Measurements from ENCODE around the gene FIBCD1. TPM values are rescaled to one million over a fixed set of nuclear protein-coding genes. Genes with fewer than 3 reads are reported as not detected.
A peak's percentile ranks its signal among the peaks of the same experiment; 100 is the strongest.

The FIBCD1 gene
- total RNA-seq, 1 experiment from 2014 or later = 0.26 TPM

DNA sequence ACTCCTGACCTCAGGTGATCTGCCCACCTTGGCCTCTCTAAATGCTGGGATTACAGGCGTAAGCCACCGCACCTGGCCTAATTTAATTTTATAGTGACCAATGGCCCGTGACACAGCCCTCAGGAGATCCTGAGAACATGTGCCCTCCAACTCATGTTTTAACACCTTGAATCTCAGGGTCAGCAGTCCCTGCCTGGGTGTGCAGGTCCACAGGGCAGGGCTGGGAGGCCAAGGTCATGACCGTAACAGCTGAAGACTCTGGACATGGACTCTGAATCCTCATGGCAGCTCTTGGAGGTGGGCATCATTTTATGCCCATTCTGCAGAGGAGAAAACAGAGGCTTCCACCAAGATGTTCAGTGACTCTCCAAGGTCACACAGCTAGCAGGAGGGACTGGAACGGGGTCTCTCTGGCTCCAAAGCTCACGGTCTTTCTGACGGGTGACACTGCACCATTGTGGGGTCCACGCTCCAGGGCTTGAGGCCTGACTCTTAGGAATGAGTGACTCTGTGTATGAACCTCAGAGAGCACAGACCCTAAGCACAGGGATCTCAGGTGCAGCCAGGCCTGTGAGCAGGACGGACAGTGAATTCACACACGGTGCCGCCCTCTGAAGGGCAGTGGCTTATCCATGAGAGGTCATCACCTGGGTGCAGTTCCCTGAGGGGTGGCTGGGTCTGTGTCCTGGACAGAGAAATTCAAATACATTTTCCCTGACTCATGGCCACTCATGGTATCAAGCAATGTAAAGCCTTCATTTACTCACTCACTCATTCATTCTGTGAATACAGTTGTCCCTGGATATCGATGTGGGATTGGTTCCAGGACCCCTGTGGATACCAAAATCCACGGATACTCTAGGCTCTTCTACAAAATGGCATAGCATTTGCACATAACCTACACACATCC is 37.1 kb upstream of the FIBCD1 start:
- in situ Hi-C loops (cut with HindIII; ENCODE audit: low pct_unique_long_range_greater_than_20kb, low sequenced_read_pairs) = no loop called here
- no peak for DNase-seq (ENCODE audit: low read depth, low spot score)

DNA sequence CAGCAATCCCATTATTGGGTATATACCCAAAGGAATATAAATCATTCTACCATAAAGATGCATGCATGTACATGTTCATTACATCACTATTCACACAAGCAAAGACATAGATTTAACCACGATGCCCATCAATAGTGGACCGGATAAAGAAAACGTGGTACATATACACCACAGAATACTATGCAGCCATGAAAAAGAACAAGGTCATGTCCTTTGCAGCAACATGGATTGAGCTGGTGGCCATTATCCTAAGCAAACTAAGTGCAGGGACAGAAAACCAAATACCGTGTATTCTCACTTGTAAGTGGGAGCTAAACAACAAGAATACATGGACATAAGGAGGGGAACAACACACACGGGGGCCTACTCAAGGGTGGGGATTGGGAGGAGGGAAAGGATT is 36.1 kb upstream of the FIBCD1 start:
- DNase-seq (ENCODE audit: low read depth, low spot score) = no peak
- in situ Hi-C loops (cut with HindIII; ENCODE audit: low pct_unique_long_range_greater_than_20kb, low sequenced_read_pairs) = no loop called here

DNA sequence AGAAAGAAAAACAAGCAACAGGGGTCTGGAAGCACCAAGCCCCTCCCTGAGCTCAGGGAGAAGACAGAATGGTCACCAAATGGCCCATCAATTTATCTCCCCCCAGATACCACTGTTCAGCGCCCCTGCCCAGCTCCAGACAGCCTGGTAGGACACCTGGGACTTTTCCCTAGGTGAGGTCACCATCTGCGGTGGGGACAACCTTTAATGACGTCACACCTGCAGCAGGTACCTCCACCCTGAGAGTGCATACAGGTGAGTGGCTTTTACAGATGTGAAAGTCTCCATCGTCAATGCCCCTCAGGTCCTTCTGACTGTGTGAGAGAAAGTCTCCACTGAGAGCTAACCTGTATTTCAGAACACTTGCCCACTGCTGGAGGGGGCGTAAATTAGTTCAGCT is 35.6 kb upstream of the FIBCD1 start:
- in situ Hi-C loops (cut with HindIII; ENCODE audit: low pct_unique_long_range_greater_than_20kb, low sequenced_read_pairs) = no loop called here

DNA sequence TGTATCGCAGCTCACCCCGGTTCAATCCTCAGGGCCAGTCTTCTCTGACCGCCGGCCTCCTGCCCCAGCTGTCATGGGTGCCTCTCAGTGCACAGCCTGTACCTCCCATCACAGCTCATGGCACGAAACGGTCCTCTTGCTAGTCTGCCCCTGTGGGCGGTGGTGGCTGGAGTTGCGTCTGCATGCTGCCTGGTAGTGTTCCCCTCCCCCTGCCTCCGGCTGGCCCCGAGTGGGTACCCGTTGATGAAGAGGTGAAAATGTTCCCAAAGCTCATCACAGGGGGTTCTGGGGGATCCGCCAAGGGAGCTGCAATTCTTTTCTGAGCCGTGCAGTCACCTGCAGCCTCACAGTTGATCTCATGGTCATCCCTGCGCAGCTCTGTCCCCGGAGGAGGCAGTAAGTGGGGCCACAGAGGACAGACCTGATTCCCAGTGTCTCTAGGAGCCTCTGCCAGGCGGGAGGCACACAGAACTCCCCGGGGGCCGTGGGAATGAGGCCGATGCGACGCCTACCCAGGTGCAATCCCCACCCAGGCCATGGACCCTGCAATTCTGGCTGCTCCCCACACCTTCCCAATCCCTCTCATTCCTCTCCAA is 34.7 kb upstream of the FIBCD1 start:
- in situ Hi-C loops (cut with HindIII; ENCODE audit: low pct_unique_long_range_greater_than_20kb, low sequenced_read_pairs) = no loop called here
- DNase-seq (ENCODE audit: low read depth, low spot score) = no peak

More for the DNA sequence above, 35.6 kb upstream of the FIBCD1 start:
- no peak for DNase-seq (ENCODE audit: low read depth, low spot score)

DNA sequence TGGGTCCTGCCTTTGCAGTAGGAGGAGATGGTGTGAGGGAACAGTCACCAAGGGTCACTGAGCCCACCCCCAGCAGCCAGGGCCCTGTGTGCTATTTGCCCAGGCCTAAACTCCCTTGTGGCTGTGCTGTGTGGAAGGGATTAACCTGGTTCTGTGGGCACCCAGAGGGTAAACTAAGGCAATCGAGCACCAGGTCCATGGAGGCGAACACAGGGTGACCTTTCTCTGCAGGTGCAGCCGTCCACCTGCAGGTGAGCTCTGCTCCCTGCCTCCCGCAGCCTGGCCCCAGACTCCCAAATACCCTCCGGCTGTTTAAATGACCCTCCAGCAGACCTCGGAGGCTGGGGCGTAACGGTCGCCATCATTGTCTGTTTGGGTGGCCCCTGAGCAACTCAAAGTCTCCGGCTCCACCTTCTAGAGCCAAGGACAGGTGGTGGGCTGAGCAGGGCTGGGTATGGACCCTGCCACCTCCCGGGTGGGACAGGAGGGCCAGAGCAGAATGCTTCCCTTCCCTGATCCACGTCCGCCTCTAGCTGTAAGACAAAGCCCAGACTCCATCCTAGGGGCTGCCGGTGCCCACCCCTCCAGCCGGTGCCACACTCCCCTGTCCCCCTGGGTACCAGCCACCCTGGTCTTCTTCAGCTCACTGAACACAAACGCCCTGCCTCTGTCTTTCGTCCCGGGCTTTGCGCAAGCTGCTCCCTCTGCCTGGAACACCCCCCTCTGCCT is 34.1 kb upstream of the FIBCD1 start:
- in situ Hi-C loops (cut with HindIII; ENCODE audit: low pct_unique_long_range_greater_than_20kb, low sequenced_read_pairs) = no loop called here
- no peak for DNase-seq (ENCODE audit: low read depth, low spot score)

DNA sequence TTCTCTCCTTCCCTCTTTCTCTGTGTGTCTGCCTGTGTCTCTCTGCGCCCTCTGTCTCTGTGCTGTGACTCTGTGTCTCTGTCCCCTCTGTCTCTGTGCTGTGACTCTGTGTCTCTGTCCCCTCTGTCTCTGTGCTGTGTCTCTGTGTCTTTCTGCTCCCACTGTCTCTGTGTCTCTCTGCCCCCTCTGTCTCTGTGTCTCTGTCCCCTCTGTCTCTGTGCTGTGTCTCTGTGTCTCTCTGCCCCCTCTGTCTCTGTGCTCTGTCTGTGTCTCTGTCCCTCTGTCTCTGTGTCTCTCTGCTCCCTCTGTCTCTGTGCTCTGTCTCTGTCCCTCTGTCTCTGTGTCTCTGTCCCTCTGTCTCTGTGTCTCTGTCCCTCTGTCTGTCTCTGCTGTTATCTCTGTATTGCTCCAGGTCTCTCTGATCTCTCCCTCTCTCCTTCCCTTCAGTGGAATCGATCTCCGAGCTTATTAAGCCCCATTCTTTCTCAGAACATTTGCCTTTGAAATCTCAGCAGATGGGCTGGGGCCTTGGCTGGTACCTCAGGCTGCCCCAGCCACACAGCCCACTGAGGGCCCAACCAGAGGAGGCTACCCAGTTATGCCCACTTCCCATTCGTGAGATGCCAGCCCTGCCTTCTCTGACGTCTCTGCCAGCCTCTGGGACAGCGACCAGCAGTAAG is 33.4 kb upstream of the FIBCD1 start:
- DNase-seq (ENCODE audit: low read depth, low spot score) = no peak
- in situ Hi-C loops (cut with HindIII; ENCODE audit: low pct_unique_long_range_greater_than_20kb, low sequenced_read_pairs) = no loop called here

DNA sequence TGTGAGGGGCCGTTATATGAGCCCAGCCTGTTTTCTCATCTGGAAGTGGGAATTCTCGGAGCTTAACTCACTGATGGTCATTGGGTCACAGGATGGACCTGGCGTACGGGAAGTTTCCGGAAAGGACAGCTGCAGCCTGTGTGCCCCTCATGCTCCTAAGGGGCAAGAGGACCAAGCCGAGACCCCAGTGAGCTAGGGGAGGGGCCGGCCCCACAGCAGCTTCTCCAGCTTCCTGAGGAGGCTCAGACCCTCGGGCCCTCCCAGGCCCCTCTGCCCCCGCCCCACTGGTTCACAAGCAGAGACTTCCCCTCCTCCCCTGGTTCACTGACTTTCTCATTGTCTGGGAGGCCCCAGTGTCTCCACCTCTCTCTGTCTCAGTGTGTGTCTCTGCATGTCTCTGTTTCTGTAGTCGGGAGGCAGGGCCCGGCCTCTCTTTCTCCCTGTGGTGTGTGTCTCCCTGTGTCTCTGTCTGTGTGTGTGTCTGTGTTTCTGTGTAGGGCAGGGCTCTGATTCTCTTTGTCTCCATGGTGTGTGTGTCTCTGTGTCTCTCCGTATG is 32.3 kb upstream of the FIBCD1 start:
- in situ Hi-C loops (cut with HindIII; ENCODE audit: low pct_unique_long_range_greater_than_20kb, low sequenced_read_pairs) = no loop called here
- no peak for DNase-seq (ENCODE audit: low read depth, low spot score)

DNA sequence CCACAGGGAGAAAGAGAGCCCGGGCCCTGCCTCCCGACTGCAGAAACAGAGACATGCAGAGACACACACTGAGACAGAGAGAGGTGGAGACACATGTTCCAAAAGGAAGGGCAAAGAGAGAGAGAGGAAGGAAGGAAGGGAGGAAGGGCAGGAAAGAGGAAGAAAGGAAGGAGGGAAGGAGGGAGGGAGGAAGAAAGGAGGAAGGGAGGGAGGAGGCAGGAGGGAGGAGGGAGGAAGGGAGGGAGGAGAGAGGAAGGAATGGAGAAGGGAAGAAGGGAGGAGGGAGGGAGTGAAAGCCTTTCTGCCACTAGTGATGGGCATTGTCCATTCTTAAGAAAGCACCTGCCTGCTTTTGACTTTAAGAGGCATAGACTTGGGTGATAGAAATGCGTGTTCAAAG is 31.8 kb upstream of the FIBCD1 start:
- no peak for DNase-seq (ENCODE audit: low read depth, low spot score)
- in situ Hi-C loops (cut with HindIII; ENCODE audit: low pct_unique_long_range_greater_than_20kb, low sequenced_read_pairs) = no loop called here

DNA sequence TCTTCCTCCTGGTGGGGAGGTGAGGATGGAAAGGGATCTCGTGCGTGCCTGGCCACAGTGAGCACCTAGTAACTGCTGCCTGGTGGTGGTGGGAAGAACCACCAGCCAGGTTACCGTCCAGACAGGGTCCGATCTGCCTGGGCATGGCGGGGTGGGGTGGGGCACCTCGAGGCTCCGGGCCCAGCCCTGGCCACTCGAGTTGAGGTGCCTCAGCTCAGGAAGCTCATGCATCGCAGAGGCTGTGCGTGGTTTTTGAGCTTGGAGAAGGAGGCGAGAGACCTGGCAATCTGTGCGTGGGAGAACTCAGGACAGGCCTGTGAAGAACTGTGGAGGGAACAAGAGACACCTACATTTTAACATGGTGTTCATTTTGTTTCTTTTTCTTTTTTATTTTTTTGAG is 31.0 kb upstream of the FIBCD1 start:
- in situ Hi-C loops (cut with HindIII; ENCODE audit: low pct_unique_long_range_greater_than_20kb, low sequenced_read_pairs) = no loop called here
- DNase-seq (ENCODE audit: low read depth, low spot score) = no peak

DNA sequence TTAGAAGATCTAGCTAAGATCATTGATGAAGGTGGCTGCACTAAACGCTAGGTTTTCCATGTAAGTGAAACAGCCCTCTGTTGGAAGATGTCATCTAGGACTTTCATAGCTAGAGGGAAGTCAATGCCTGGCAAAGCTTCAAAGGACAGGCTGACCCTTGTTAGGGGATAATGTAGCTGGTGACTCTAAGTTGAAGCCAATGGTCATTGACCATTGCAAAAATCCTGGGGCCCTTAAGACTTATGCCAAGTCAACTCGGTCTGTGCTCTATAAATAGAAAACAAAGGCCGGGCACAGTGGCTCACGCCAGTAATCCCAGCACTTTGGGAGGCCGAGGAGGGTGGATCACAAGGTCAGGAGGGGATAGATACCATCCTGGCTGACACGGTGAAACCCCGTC is 26.6 kb upstream of the FIBCD1 start:
- in situ Hi-C loops (cut with HindIII; ENCODE audit: low pct_unique_long_range_greater_than_20kb, low sequenced_read_pairs) = no loop called here
- peak; percentile 14 for DNase-seq (ENCODE audit: low read depth, low spot score)

DNA sequence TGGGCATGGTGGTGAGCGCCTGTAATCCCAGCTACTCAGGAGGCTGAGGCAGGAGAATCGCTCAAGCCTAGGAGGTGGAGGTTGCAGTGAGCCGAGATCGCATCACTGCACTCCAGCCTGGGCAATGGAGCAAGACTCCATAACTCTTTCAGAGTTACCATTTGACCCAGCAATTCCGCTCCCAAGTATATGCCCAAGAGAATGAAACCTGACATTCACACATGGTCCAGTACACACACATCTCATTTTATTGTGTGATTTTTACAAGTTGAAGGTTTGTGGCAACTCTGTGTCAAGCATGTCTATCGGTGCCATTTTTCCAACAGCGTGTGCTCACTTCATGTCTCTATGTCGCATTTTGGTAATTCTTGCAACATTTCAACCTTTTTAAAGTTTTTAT is 24.9 kb upstream of the FIBCD1 start:
- in situ Hi-C loops (cut with HindIII; ENCODE audit: low pct_unique_long_range_greater_than_20kb, low sequenced_read_pairs) = no loop called here
- no peak for DNase-seq (ENCODE audit: low read depth, low spot score)

DNA sequence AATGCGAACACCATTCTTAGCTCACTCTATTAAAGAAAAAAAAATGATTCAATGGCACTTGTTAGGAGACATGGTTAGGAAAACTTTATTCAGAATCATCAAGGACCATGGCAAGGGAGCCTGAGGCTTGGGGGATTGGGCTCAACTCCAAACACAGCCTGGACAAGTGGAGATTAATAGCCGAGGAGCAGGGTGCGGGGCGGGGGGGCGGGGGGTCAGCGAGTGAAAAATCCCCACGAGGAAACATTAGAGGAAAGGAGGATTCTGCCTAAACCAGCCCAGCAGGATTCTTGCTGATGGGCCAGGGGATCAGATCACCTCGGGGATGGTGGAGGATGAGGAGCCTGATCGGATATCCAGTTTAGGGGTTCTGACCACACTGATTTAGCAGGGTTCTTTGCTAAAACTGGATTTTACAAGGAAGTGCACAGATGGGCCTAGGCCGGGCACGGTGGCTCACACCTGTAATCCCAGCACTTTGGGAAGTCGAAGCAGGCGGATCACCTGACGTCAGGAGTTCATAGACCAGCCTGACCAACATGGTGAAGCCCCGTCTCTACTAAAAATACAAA is 24.4 kb upstream of the FIBCD1 start:
- in situ Hi-C loops (cut with HindIII; ENCODE audit: low pct_unique_long_range_greater_than_20kb, low sequenced_read_pairs) = no loop called here
- no peak for DNase-seq (ENCODE audit: low read depth, low spot score)

DNA sequence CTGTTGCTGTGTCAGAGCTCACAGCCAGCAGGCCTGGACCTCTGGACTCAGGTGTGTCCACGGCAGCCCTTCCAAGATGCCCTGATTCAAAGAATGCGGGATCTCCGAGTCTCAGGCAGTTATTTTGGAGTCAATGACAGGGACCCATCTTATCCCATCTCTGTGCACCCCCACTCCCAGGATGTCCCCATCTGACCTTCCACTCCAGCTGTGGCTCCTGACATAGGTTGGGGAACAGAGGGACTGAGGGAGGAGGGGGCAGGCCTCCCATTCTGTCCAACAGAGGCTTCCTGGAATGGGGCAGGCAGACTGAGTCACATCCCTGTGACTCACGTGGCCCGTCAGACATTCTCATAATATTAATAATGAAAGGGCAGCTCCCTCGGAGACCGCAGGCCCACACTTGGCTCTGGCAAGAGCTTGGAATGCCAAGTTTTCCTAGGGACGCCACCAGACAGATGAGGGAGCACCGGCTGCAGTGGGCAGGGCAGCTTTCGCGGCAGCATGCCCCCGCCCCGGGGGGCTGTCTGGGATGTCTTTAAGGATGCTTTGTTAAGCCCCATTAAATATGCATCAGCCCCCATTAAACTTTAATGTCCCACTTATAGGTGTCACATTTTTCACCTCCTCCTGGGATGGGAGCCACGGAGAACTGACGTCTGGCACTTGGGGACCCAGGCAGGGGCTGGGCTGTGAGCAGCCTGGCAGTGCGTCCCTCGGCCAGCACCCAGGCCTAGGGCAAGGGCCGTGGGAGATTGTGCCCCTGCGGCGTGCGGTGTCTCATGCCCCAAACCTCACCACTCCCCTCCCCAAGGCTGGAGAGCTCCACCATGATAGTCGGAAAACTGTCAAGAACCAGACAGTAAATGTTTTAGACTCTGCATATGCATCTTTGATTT is 23.6 kb upstream of the FIBCD1 start:
- in situ Hi-C loops (cut with HindIII; ENCODE audit: low pct_unique_long_range_greater_than_20kb, low sequenced_read_pairs) = no loop called here

DNA sequence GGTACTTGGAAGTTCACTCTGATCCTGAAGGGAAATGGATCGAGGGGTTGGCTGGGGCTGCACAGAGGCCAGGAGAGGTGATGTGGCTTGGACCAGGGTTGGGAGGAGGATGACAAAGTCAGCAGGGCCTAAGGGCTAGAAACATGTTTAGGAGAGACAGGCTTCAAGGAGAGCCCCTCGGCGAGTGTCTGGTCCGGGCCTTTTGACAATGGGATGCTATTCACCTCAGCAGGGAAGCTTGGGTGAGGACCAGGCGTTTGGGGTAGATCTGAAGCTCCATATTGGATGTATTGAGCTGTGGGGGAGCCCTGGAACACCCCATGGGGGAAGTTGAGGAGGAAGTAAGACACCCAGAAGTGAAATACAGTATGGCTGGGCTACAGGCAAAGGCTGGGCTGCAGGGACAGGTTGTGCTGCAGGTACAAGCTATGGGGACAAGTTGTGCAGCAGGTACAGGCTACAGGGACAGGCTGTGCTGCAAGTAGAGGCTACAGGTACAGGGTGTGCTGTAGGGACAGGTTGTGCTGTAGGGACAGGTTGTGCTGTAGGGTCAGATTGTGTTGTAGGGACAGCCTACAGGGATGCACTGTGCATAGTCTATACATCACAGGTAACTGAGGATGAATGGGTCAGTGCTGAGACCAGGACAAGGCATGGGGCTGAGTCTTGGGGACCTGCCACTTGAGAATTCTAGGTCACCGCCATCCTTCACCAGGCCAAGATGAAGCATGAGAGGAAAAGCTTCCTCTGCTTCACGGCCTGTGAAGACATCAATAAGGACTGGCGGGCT is 22.7 kb upstream of the FIBCD1 start:
- no peak for DNase-seq (ENCODE audit: low read depth, low spot score)
- in situ Hi-C loops (cut with HindIII; ENCODE audit: low pct_unique_long_range_greater_than_20kb, low sequenced_read_pairs) = no loop called here

More for the DNA sequence above, 23.6 kb upstream of the FIBCD1 start:
- peak; percentile 64 for DNase-seq (ENCODE audit: low read depth, low spot score)

DNA sequence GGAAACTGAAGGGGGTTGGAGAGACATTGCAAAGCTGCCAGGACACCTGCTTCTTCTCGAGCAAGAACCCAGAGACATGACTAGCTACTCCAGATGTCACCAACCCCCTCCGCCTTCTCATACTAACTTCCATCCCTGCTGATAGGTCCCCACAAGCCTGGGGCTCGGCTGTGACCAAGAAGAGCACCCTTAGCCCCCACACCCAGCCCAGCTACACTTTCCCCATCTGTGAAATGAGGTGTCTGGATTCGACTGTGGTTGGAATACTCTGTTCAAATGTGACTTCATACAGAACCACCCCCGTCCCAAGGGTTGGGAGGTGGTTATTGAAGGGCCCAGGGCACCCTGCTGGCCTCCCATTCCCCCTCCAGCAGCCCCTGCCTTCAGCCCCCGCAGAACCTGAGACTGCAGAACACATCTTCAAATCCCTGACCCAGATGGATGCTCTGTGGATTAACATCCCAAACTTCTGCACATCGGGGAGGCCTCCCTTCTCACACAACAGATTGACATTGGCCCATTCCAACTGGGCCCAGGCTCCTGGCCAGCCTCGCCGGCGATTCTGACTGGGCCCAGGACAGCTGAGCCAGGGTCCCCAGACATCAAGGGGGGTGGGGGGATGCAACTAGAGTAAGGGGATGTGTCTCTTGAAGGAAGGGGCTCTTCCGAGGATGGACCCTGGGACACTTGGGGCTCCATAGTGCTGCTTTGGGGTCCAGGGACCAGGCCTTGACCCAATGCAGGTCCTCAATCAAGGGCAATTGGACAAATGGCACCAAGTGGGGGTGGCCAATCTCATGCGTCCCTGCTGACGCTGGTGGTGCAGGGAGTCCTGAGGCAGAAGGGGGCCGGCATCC is 21.7 kb upstream of the FIBCD1 start:
- DNase-seq (ENCODE audit: low read depth, low spot score) = no peak
- in situ Hi-C loops (cut with HindIII; ENCODE audit: low pct_unique_long_range_greater_than_20kb, low sequenced_read_pairs) = no loop called here
